Measurements from ENCODE around the gene GALNT10.

Gene GALNT10

GRCh38 chr5:154400678-154401077, 210.1 kb downstream of the GALNT10 start:
- DNase-seq, result no peak
- H3K4me1 ChIP-seq, result peaks cover 20% of the 10 kb centered on the region
- no peaks in the 10 kb centered on the region for H3K27me3 ChIP-seq
- H3K4me3 ChIP-seq (ENCODE audit: low read depth, low read length), result no peak overlapping the region
- TF ChIP-seq CTCF (IDR thresholded peaks at IDR 0.05; ENCODE audit: low read depth, low read length), result no peak
- H3K9me3 ChIP-seq, result no peaks in the 10 kb centered on the region
- no peaks in the 10 kb centered on the region for H3K36me3 ChIP-seq

GRCh38 chr5:154401355-154401754, 210.8 kb downstream of the GALNT10 start:
- Histone ChIP-seq H3K9me3 (no peaks in the 10 kb centered on the region), H3K4me1 (peaks cover 20% of the 10 kb centered on the region), H3K4me3 (ENCODE audit: low read depth, low read length) (no peak overlapping the region), H3K36me3 (no peaks in the 10 kb centered on the region), H3K27me3 (no peaks in the 10 kb centered on the region)
- no peak for DNase-seq
- no peak for TF ChIP-seq CTCF (IDR thresholded peaks at IDR 0.05; ENCODE audit: low read depth, low read length)

- Histone ChIP-seq H3K9me3 (no peaks in the 10 kb centered on the region), H3K4me1 (peaks cover 20% of the 10 kb centered on the region), H3K27me3 (no peaks in the 10 kb centered on the region), H3K36me3 (no peaks in the 10 kb centered on the region), H3K4me3 (ENCODE audit: low read depth, low read length) (no peak overlapping the region)
- no peak for TF ChIP-seq CTCF (IDR thresholded peaks at IDR 0.05; ENCODE audit: low read depth, low read length)
- no peak for DNase-seq
These were observed 211.4 kb downstream of the GALNT10 start for GRCh38 chr5:154401931-154402330.

GRCh38 chr5:154402611-154403010, 212.1 kb downstream of the GALNT10 start:
- Histone ChIP-seq H3K4me1 (peaks cover 17% of the 10 kb centered on the region), H3K4me3 (ENCODE audit: low read depth, low read length) (no peak overlapping the region), H3K9me3 (no peaks in the 10 kb centered on the region), H3K27me3 (no peaks in the 10 kb centered on the region), H3K36me3 (no peaks in the 10 kb centered on the region)
- TF ChIP-seq CTCF (IDR thresholded peaks at IDR 0.05; ENCODE audit: low read depth, low read length), result no peak
- no peak for DNase-seq

- no peak overlapping the region for H3K4me3 ChIP-seq (ENCODE audit: low read depth, low read length)
- peaks cover 10% of the 10 kb centered on the region for H3K4me1 ChIP-seq
- no peaks in the 10 kb centered on the region for H3K9me3 ChIP-seq
- no peak for TF ChIP-seq CTCF (IDR thresholded peaks at IDR 0.05; ENCODE audit: low read depth, low read length)
- no peak for DNase-seq
- no peaks in the 10 kb centered on the region for H3K27me3 ChIP-seq
- no peaks in the 10 kb centered on the region for H3K36me3 ChIP-seq
These were observed 212.7 kb downstream of the GALNT10 start for GRCh38 chr5:154403234-154403633.

- no peaks in the 10 kb centered on the region for H3K9me3 ChIP-seq
- no peaks in the 10 kb centered on the region for H3K27me3 ChIP-seq
- TF ChIP-seq CTCF (IDR thresholded peaks at IDR 0.05; ENCODE audit: low read depth, low read length), result no peak
- H3K4me1 ChIP-seq, result peaks cover 7% of the 10 kb centered on the region; the same call in 1 of the 2 replicates
- no peak overlapping the region for H3K4me3 ChIP-seq (ENCODE audit: low read depth, low read length)
- H3K36me3 ChIP-seq, result no peaks in the 10 kb centered on the region
- no peak for DNase-seq
These were observed 213.3 kb downstream of the GALNT10 start for GRCh38 chr5:154403776-154404387.

Measured in BE2C (cell line).